Measurements from ENCODE around the gene SLC6A11.

Gene SLC6A11

GRCh38 chr3:10841100-10841499 lies 25.1 kb downstream of the SLC6A11 start:
- DNase-seq (ENCODE audit: low read depth): no peak

- no peak for DNase-seq (ENCODE audit: low read depth)
Measured at GRCh38 chr3:10843378-10843777, 27.4 kb downstream of the SLC6A11 start.

- DNase-seq (ENCODE audit: low read depth): no peak
Measured at GRCh38 chr3:10845001-10845761, 29.2 kb downstream of the SLC6A11 start.

GRCh38 chr3:10845839-10846656 lies 30.0 kb downstream of the SLC6A11 start:
- no peak for DNase-seq (ENCODE audit: low read depth)

- no peak for DNase-seq (ENCODE audit: low read depth)
Measured at GRCh38 chr3:10846657-10846975, 30.6 kb downstream of the SLC6A11 start.

GRCh38 chr3:10848261-10848660 lies 32.2 kb downstream of the SLC6A11 start:
- DNase-seq (ENCODE audit: low read depth): no peak

GRCh38 chr3:10852066-10852808 lies 36.2 kb downstream of the SLC6A11 start:
- DNase-seq (ENCODE audit: low read depth): no peak

- no peak for DNase-seq (ENCODE audit: low read depth)
Measured at GRCh38 chr3:10855083-10855870, 39.2 kb downstream of the SLC6A11 start.

- DNase-seq (ENCODE audit: low read depth): no peak
Measured at GRCh38 chr3:10855871-10856662, 40.0 kb downstream of the SLC6A11 start.

- no peak for DNase-seq (ENCODE audit: low read depth)
Measured at GRCh38 chr3:10857235-10857634, 41.2 kb downstream of the SLC6A11 start.

GRCh38 chr3:10858091-10858490 lies 42.1 kb downstream of the SLC6A11 start:
- no peak for DNase-seq (ENCODE audit: low read depth)

- DNase-seq (ENCODE audit: low read depth): no peak
Measured at GRCh38 chr3:10867384-10867783, 51.4 kb downstream of the SLC6A11 start.

GRCh38 chr3:10869460-10869859 lies 53.4 kb downstream of the SLC6A11 start:
- DNase-seq (ENCODE audit: low read depth): no peak

GRCh38 chr3:10870296-10870695 lies 54.3 kb downstream of the SLC6A11 start:
- DNase-seq (ENCODE audit: low read depth): no peak

- no peak for DNase-seq (ENCODE audit: low read depth)
Measured at GRCh38 chr3:10873415-10873814, 57.4 kb downstream of the SLC6A11 start.

- DNase-seq (ENCODE audit: low read depth): no peak
Measured at GRCh38 chr3:10875914-10876313, 59.9 kb downstream of the SLC6A11 start.

GRCh38 chr3:10876661-10877060 lies 60.6 kb downstream of the SLC6A11 start:
- no peak for DNase-seq (ENCODE audit: low read depth)

- DNase-seq (ENCODE audit: low read depth): no peak
Measured at GRCh38 chr3:10882851-10883250, 66.8 kb downstream of the SLC6A11 start.

GRCh38 chr3:10883478-10884234 lies 67.6 kb downstream of the SLC6A11 start:
- DNase-seq (ENCODE audit: low read depth): no peak

- no peak for DNase-seq (ENCODE audit: low read depth)
Measured at GRCh38 chr3:10887015-10887414, 71.0 kb downstream of the SLC6A11 start.

Measured in stimulated activated CD8-positive, alpha-beta memory T cell treated with anti-CD3 and anti-CD28 coated beads, Interleukin-4, amount 100 ng/mL, for 24 hours (primary cell).